ENCODE results near the gene KRTAP5-4. TPM values are rescaled to one million over a fixed set of nuclear protein-coding genes. Genes with fewer than 3 reads are reported as not detected.
A peak's percentile ranks its signal among the peaks of the same experiment; 100 is the strongest.
"Not testable (repeated sequence)": the region's sequence is repeated elsewhere in the genome, so short reads cannot be mapped to it uniquely, and the experiment has no call there.

KRTAP5-4 gene
- polyA plus RNA-seq, 1 donor: not detected

- no peaks in the 10 kb centered on the region for H3K27me3 ChIP-seq (ENCODE audit: control insufficient read depth, insufficient read depth, low read length)
- WGBS (ENCODE audit: insufficient coverage, low lambda C conversion rate): 80% methylated on average over 1 of the region's 5 CpGs
- H3K27ac ChIP-seq (ENCODE audit: low read length): no peak overlapping the region
- DNase-seq: no peak
- H3K9me3 ChIP-seq (ENCODE audit: control insufficient read depth, low read depth, low read length): no peaks in the 10 kb centered on the region
- H3K4me3 ChIP-seq (ENCODE audit: low read length): no peak overlapping the region
- H3K4me1 ChIP-seq (ENCODE audit: control insufficient read depth, insufficient read depth, low read length): peaks cover 8% of the 10 kb centered on the region
- H3K36me3 ChIP-seq (ENCODE audit: control insufficient read depth, insufficient read depth, low read length): no peaks in the 10 kb centered on the region
Measured at GRCh38 chr11:1600626-1601025, 21.3 kb downstream of the KRTAP5-4 start.

GRCh38 chr11:1598816-1599215 lies 23.1 kb downstream of the KRTAP5-4 start:
- no peak for DNase-seq
- H3K4me3 ChIP-seq (ENCODE audit: low read length): no peak overlapping the region
- H3K9me3 ChIP-seq (ENCODE audit: control insufficient read depth, low read depth, low read length): no peaks in the 10 kb centered on the region
- no peaks in the 10 kb centered on the region for H3K27me3 ChIP-seq (ENCODE audit: control insufficient read depth, insufficient read depth, low read length)
- peaks cover 8% of the 10 kb centered on the region for H3K4me1 ChIP-seq (ENCODE audit: control insufficient read depth, insufficient read depth, low read length)
- no CpG with 5 or more reads among the region's 6 CpGs for WGBS (ENCODE audit: insufficient coverage, low lambda C conversion rate)
- no peaks in the 10 kb centered on the region for H3K36me3 ChIP-seq (ENCODE audit: control insufficient read depth, insufficient read depth, low read length)
- H3K27ac ChIP-seq (ENCODE audit: low read length): no peak overlapping the region

DNA sequence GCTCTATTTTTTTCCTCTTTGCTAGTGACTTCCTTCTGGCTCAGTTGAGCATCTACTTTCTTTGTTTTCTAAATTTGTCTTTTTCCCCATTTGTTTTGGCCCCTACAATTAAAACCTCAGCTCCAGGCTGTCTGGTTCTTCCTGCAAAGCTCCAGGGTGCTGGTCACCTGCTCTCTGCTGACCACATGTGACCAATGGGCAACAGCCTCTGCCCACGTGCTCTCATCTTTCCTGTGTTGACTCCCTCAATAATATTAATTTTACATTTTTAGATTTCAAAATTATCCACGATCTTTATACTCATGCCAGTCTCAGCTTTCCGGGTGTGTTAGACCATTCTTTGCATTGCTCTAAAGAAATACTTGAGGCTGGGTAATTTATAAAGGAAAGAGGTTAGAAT lies 23.5 kb downstream of the KRTAP5-4 start:
- no CpG with 5 or more reads among the region's 3 CpGs for WGBS (ENCODE audit: insufficient coverage, low lambda C conversion rate)
- H3K27me3 ChIP-seq (ENCODE audit: control insufficient read depth, insufficient read depth, low read length); H3K27ac ChIP-seq (ENCODE audit: low read length); DNase-seq; H3K4me3 ChIP-seq (ENCODE audit: low read length); H3K4me1 ChIP-seq (ENCODE audit: control insufficient read depth, insufficient read depth, low read length); H3K9me3 ChIP-seq (ENCODE audit: control insufficient read depth, low read depth, low read length); H3K36me3 ChIP-seq (ENCODE audit: control insufficient read depth, insufficient read depth, low read length): not testable (repeated sequence)

- peaks cover 8% of the 10 kb centered on the region for H3K4me1 ChIP-seq (ENCODE audit: control insufficient read depth, insufficient read depth, low read length)
- no peaks in the 10 kb centered on the region for H3K36me3 ChIP-seq (ENCODE audit: control insufficient read depth, insufficient read depth, low read length)
- no peak within 1 kb of the TSS for H3K27ac ChIP-seq (ENCODE audit: low read length)
- no peak for DNase-seq
- no peaks in the 10 kb centered on the region for H3K27me3 ChIP-seq (ENCODE audit: control insufficient read depth, insufficient read depth, low read length)
- no peak within 1 kb of the TSS for H3K4me3 ChIP-seq (ENCODE audit: low read length)
- no CpG with 5 or more reads among the region's 4 CpGs for WGBS (ENCODE audit: insufficient coverage, low lambda C conversion rate)
- no peaks in the 10 kb centered on the region for H3K9me3 ChIP-seq (ENCODE audit: control insufficient read depth, low read depth, low read length)
Measured at GRCh38 chr11:1597994-1598380, 24.0 kb downstream of the KRTAP5-4 start, which contains the start of gene KRTAP5-2. Gene KRTAP5-2, minus strand, starts transcription at chr11:1598294. Its CDS starts 44 bp downstream, at chr11:1598250.

DNA sequence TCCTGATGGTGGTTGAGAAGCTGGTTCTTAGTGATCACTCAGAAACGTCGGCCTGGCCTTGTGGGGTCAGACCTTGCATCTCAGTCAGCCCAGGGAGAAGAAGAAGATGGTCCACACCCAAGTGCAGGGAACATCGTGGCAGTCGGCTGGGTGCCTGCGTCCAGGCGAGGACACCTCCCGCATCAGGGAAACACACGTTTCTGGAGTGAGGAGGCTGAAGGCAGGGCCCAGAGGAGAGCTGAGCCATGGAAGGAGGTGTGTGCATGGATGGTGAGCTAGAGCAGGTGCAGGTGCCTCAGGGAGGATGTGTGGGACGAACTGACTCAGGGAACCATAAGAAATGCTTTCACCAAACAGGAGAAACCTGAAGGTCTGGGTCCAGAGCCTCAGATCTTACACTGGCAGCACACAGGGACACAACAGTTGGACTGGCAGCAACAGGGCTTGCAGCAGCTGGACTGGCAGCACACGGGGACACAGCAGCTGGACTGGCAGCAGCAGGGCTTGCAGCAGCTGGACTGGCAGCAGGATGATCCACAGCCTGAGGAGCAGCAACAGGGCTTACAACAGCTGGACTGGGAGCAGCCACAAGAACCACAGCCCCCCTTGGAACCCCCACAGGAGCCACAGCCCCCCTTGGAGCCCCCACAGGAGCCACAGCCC lies 24.5 kb downstream of the KRTAP5-4 start:
- peaks cover 8% of the 10 kb centered on the region for H3K4me1 ChIP-seq (ENCODE audit: control insufficient read depth, insufficient read depth, low read length)
- no peaks in the 10 kb centered on the region for H3K9me3 ChIP-seq (ENCODE audit: control insufficient read depth, low read depth, low read length)
- no peak overlapping the region for H3K4me3 ChIP-seq (ENCODE audit: low read length)
- no peak for DNase-seq
- H3K36me3 ChIP-seq (ENCODE audit: control insufficient read depth, insufficient read depth, low read length): no peaks in the 10 kb centered on the region
- no CpG with 5 or more reads among the region's 10 CpGs for WGBS (ENCODE audit: insufficient coverage, low lambda C conversion rate)
- H3K27me3 ChIP-seq (ENCODE audit: control insufficient read depth, insufficient read depth, low read length): no peaks in the 10 kb centered on the region
- H3K27ac ChIP-seq (ENCODE audit: low read length): no peak overlapping the region

- DNase-seq: peak; percentile 37 to 69
- not testable (repeated sequence) for H3K4me3 ChIP-seq (ENCODE audit: low read length)
Measured at GRCh38 chr11:1596576-1597121, 25.3 kb downstream of the KRTAP5-4 start.

GRCh38 chr11:1595994-1596575 lies 25.9 kb downstream of the KRTAP5-4 start:
- not testable (repeated sequence) for DNase-seq; H3K27me3 ChIP-seq (ENCODE audit: control insufficient read depth, insufficient read depth, low read length)

More at GRCh38 chr11:1596576-1597121, 25.3 kb downstream of the KRTAP5-4 start:
- not testable (repeated sequence) for H3K27ac ChIP-seq (ENCODE audit: low read length); H3K27me3 ChIP-seq (ENCODE audit: control insufficient read depth, insufficient read depth, low read length); H3K36me3 ChIP-seq (ENCODE audit: control insufficient read depth, insufficient read depth, low read length); H3K9me3 ChIP-seq (ENCODE audit: control insufficient read depth, low read depth, low read length); H3K4me1 ChIP-seq (ENCODE audit: control insufficient read depth, insufficient read depth, low read length)
- WGBS (ENCODE audit: insufficient coverage, low lambda C conversion rate): no CpG with 5 or more reads among the region's 19 CpGs

GRCh38 chr11:1592628-1593027 lies 29.3 kb downstream of the KRTAP5-4 start:
- no peaks in the 10 kb centered on the region for H3K36me3 ChIP-seq (ENCODE audit: control insufficient read depth, insufficient read depth, low read length)
- WGBS (ENCODE audit: insufficient coverage, low lambda C conversion rate): no CpG with 5 or more reads among the region's 9 CpGs
- H3K27ac ChIP-seq (ENCODE audit: low read length): no peak overlapping the region
- no peaks in the 10 kb centered on the region for H3K9me3 ChIP-seq (ENCODE audit: control insufficient read depth, low read depth, low read length)
- DNase-seq: no peak
- peaks cover 3% of the 10 kb centered on the region for H3K4me1 ChIP-seq (ENCODE audit: control insufficient read depth, insufficient read depth, low read length)
- no peaks in the 10 kb centered on the region for H3K27me3 ChIP-seq (ENCODE audit: control insufficient read depth, insufficient read depth, low read length)
- H3K4me3 ChIP-seq (ENCODE audit: low read length): no peak overlapping the region

More at GRCh38 chr11:1595994-1596575, 25.9 kb downstream of the KRTAP5-4 start:
- 40% methylated on average over 1 of the region's 11 CpGs for WGBS (ENCODE audit: insufficient coverage, low lambda C conversion rate)
- H3K27ac ChIP-seq (ENCODE audit: low read length); H3K4me1 ChIP-seq (ENCODE audit: control insufficient read depth, insufficient read depth, low read length); H3K36me3 ChIP-seq (ENCODE audit: control insufficient read depth, insufficient read depth, low read length); H3K4me3 ChIP-seq (ENCODE audit: low read length); H3K9me3 ChIP-seq (ENCODE audit: control insufficient read depth, low read depth, low read length): not testable (repeated sequence)

GRCh38 chr11:1589996-1590395 lies 31.9 kb downstream of the KRTAP5-4 start:
- Histone ChIP-seq H3K9me3 (ENCODE audit: control insufficient read depth, low read depth, low read length) (no peaks in the 10 kb centered on the region), H3K27ac (ENCODE audit: low read length) (no peak overlapping the region), H3K4me1 (ENCODE audit: control insufficient read depth, insufficient read depth, low read length) (no peaks in the 10 kb centered on the region), H3K36me3 (ENCODE audit: control insufficient read depth, insufficient read depth, low read length) (no peaks in the 10 kb centered on the region), H3K27me3 (ENCODE audit: control insufficient read depth, insufficient read depth, low read length) (no peaks in the 10 kb centered on the region), H3K4me3 (ENCODE audit: low read length) (no peak overlapping the region)
- whole genome bisulfite sequencing (ENCODE audit: insufficient coverage, low lambda C conversion rate): no CpG with 5 or more reads among the region's 6 CpGs
- no peak for DNase-seq

GRCh38 chr11:1589191-1589963 lies 32.6 kb downstream of the KRTAP5-4 start:
- not testable (repeated sequence) for H3K4me3 ChIP-seq (ENCODE audit: low read length); H3K4me1 ChIP-seq (ENCODE audit: control insufficient read depth, insufficient read depth, low read length); H3K27ac ChIP-seq (ENCODE audit: low read length); H3K9me3 ChIP-seq (ENCODE audit: control insufficient read depth, low read depth, low read length); H3K27me3 ChIP-seq (ENCODE audit: control insufficient read depth, insufficient read depth, low read length); DNase-seq; H3K36me3 ChIP-seq (ENCODE audit: control insufficient read depth, insufficient read depth, low read length)
- WGBS (ENCODE audit: insufficient coverage, low lambda C conversion rate): 30% methylated on average over 2 of the region's 10 CpGs

Data from large intestine (tissue), 3 donors.